Effector CD8-positive, alpha-beta T cell (primary cell): Measurements from ENCODE around the gene THSD8.

Experiments used
- DNase-seq: peaks from one replicate; lab custom pipeline; 2025; lab: John Stamatoyannopoulos, UW
- total RNA-seq, 4 experiments: gene quantifications; one replicate each; lab custom pipeline; 2026; lab: John Stamatoyannopoulos, UW

THSD8 gene
- 0 to 0.12 (median 0.04) reads per million in 4 experiments for total RNA-seq

DNA sequence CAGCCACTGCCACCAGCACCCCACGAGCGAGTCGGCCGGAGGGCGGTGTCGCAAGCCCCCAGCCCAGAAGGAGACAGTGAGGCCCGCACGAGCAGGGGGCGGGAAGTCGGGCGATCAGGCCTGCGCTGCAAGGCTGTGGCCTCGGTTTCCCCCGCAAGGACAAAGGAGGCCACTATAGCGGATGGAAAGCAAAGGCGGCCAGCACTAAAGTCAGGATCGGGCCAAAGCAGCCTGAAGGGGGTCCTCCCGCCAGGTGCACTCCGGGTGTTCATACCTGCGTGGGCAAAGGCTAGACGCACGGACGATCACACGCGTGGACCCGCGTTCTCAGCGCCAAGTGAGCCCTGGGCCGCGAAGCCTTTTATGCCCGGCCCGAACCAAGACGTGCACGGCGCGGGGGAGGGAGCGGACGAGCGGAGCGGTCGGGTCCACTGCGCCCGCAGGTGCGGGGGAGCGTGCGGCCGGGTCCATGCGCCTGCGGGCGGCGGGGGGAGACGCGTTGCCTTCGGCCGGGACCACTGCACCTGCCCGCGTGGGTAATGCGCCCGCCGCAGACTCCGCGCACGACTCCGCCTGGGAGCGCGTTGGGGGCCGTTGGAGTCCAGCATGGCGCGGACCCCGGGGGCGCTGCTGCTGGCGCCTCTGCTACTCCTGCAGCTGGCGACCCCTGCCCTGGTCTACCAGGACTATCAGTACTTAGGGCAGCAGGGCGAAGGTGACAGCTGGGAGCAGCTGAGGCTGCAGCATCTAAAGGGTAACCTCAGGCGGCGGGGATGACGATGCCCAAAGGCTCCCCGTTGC is at the start of gene THSD8, which contains the start of gene PRDX2:
TSS of gene THSD8 (plus strand) at position 604 of the 801 bp plus-strand sequence. CDS start at position 607, 3 bp downstream.
TSS of gene PRDX2 (minus strand) at position 335 of the 801 bp plus-strand sequence. CDS start 539 bp downstream, outside the sequence.
- DNase-seq, result peak; percentile 46

DNA sequence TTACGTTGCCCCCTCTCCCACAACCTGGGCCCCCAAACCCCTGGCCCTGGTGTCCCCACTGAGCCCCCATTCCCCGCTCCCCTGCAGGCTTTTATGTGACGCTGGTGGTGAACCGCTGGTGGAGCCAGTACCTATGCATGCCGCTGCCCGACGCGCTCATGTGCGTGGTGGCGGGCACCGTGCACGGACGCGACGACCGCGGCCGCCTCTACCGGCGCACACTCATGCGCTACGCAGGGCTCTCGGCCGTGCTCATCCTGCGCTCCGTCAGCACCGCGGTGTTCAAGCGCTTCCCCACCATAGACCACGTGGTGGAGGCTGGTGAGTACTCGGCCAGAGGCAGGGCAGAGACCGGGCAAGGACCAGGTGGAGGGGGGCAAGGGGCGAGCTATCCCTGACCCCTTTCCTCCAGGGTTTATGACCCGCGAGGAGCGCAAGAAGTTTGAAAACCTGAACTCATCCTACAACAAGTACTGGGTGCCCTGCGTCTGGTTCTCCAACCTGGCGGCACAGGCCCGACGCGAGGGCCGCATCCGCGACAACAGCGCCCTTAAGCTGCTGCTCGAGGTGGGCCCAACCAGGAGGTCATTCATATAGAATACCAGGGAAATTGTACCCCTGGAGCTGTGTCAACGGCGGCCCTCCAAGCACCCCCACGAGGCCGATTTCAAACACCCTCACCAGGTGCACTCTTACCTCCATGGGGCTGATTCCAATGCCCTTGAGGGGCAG is 47.2 kb upstream of the THSD8 start:
- no peak for DNase-seq

- DNase-seq, result no peak
Measured at GRCh38 chr19:12756150-12756883, 45.6 kb upstream of the THSD8 start.

DNA sequence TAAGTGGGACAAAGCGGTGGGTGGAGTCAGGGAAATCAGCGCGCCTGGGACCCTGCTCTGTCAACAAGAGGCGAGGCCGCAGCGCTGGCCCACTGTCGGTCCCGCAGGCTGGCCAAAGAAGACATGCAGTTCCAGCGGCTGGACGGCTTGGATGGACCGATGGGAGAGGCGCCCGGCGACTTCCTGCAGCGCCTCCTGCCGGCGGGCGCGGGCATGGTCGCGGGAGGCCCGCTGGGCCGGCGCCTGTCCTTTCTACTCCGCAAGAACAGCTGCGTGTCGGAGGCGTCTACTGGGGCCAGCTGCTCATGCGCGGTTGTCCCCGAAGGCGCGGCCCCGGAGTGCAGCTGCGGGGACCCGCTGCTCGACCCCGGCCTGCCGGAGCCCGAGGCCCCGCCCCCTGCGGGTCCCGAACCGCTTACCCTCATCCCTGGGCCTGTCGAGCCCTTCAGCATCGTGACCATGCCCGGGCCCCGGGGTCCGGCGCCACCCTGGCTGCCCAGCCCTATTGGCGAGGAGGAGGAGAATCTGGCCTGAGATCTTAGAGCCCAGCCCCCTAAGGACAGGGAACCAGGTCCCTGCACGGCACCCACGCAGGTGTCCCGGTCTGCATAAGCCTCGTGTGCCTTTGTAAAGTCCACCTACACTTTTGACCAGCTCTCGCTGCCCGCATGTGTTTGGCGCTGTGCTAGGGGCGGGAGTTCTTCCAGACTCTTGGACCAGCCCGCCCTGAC is 44.2 kb upstream of the THSD8 start:
- DNase-seq, result peak; percentile 40

DNA sequence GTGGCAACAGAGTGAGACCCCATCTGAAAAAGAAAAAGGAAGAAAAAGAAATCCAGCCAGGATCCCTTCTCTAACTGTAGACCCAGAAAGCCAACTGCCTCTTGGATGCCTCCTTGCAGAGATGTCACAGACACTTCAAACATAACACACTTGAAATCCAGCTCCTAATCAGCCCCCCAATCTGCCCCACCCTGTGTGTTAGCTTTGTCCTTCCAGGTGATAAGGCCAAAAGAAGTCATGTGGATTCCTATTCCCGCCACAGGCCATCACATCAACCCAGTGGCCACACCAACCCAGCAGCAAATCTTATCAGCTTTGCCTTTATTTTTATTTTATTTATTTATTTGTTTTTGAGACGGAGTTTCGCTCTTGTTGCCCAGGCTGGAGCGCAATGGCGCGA is 42.2 kb upstream of the THSD8 start:
- no peak for DNase-seq

GRCh38 chr19:12763100-12763499 is 38.8 kb upstream of the THSD8 start:
- no peak for DNase-seq

GRCh38 chr19:12764698-12765097 is 37.2 kb upstream of the THSD8 start:
- DNase-seq, result no peak

- peak; percentile 73 for DNase-seq
Measured at GRCh38 chr19:12766051-12766521, 35.8 kb upstream of the THSD8 start.

DNA sequence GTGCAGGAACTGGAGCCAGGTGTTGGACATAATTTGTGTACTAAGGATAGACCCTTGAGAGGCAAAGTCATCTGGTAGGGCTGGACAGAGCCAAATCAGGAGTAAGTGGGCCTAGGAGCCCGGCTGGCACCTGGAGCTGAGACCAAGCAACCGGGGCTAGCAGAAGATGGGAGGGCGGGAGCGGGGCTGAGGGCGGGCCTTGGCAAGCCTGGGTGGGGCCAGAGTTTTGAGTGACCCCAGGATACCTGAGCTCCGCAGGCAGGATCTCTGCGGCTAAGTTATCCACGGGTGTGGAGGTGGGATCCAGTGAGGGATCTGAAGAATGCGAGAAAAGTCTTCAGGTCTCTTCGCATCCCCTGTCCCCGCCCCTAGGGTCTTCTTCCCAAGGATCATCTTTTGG is 34.7 kb upstream of the THSD8 start:
- no peak for DNase-seq

DNA sequence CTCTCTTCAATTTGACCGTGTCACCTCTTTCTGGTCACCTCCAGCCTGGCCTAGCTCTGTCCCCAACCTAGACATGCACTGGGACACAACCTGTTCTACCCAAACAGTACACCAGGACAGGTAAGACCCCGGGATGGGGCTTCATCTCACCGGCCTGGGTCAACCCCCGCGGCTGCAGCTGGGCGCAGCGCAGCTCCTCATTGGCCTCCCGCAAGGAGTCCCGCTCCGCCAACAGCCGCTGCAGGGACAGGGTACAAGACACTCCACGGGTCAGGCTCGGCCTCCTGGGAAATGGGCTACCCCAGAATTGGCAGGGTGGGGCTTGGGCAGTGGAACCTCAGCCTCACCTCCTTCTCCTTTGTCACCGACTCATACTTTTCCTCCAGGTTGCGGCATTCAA is 34.2 kb upstream of the THSD8 start:
- DNase-seq, result no peak

- peak; percentile 24 for DNase-seq
Measured at GRCh38 chr19:12769689-12770088, 32.2 kb upstream of the THSD8 start.

DNA sequence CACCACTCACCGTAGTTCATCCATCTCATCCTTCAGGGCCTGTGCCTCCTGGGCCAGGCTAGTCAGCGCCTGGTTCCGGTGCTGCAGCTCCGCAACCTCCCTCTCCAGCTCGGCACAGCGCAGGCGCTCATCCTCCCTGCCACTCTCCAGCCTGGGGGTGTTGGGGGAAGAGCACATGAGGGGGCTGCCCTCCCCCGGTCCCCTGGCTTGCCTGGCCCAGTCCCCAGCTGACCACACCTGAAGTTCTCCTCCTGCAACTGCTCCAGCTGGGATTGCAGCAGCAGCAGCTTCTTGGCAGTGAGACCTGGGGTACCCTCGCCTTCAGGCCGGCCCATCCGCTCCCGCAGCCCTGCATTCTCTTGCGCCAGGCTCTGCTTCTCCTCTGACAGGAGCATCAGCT is 30.9 kb upstream of the THSD8 start:
- no peak for DNase-seq

GRCh38 chr19:12772323-12772722 is 29.5 kb upstream of the THSD8 start:
- DNase-seq, result no peak

- DNase-seq, result no peak
Measured at GRCh38 chr19:12773571-12773970, 28.3 kb upstream of the THSD8 start.

DNA sequence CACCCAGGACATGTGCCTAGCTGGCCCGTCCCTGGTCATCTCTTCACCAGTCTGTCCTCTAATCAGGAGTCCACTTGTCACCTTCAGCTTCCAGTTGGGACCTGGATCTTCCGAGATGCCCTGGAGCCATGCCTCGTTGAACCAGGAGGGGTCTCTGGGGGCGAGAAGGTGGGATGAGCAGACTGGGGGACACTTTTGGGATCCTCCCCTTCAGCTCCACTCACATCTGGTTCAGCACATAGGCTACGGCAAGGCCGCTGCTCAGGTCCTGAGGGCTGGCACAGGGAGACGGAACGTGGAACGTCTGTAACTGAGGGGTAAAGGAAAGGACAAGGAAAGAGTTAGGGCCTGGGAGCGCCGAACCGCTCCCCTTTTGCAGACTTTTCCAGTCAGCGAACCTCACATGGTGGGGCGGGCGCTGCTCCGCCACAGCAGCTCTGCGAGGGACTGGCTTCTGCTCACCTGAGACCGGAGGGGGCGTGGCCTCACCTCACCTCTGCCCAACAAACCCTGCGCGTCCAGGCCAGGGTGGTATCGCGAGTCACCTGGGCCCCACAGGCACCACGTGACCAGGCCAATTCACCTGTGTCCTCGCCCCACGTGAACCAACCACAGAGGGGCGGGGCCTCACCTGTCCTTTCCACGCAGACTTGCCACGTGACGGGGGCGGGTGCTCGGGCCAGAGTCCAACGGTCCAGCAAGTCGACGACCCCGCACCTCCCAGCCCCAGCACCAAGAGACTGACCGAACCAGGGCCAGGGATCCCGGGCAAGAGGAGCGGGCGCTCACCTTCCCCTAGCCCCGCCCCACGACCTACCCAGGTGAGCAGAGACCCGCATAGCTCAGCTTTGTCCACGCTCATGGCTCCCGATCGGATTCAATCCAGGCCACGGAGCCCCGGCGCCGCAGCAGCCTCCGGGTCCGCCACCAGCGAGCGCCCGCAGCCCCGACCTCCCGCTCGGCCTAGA is 27.0 kb upstream of the THSD8 start, which contains the start of gene HOOK2:
TSS of gene HOOK2 (minus strand) at position 965 of the 968 bp plus-strand sequence. CDS start at position 862, 103 bp downstream.
- peak; percentile 32 for DNase-seq

- peak; percentile 71 for DNase-seq
Measured at GRCh38 chr19:12777217-12778016, 24.5 kb upstream of the THSD8 start.

DNA sequence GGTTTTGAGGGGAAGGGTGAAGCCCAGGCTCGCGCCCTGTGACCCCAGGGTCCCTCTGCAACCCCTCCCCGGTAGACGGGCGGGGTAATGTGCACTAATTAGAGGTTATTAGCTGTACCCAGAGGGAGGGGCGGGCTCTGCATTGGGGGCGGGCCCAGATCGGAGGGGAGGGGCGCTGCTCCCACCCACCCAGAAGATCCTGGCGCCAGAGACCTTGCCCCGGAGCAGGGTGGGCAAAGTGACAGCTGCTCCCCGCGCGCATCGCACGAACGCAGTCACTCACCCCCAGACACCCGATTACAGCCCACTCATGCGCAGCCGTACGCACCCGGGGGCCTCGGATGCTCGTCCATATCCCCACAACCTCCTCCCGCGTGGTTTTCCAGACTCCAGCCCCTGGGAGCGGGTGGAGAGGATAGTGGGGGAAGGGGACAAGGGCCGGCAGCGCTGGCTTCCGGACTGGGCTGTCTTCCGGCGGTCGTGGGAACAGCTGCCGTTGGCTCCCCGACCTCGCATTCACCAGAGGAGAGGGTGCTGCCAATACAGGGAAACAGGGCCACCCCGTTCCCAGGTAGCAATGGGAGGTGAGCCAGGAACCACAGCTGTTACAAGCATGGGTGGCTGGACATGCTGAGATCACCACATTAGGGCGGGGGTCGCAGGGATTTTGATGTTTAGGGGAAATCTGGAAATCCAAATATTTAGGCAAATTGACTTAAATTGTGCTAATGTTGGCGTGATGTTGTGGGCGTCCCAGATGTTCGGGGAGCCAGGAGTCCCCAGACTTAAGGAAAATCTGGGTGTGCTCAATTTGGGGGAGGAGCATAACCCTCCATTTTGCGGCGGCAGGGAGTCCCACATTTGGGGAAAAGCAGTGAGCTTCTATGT is 23.6 kb upstream of the THSD8 start:
- DNase-seq, result peak; percentile 31

DNA sequence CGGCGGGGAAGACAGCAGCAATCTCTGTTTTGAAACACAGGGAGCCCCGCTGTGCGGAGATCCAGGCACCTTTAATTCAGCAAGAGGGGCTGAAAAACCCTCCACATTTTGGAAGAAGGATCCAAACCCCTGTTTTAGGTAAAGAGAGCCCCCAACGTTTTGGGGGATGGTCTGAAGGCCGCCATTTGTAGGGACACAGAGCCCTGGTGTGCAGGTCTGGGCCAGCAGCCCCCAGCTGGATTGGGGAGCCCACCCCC is 23.0 kb upstream of the THSD8 start:
- no peak for DNase-seq
